ENCODE results near the gene NFIB.

NFIB gene

DNA sequence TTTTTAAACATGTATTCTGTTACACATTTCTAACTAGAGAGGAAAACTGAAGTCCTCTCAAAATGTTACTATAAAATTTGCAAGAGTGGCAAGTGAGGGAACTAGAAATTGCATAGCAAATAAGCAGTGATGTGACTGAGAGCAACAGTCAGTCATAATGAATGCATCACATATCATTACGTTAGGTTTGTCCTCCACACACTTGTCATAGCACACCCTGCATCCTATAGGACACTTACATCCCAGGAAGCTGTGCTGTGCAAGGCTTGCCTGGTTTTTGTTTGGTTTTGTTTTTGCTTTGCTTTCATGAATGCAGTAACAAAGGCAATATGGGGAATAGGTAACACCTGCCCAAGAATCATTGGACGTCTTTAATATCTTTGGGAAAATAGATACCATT, 10.8 kb downstream of the NFIB start:
- DNase-seq: no peak

GRCh38 chr9:14302405-14302804, 11.5 kb downstream of the NFIB start:
- DNase-seq: no peak

DNA sequence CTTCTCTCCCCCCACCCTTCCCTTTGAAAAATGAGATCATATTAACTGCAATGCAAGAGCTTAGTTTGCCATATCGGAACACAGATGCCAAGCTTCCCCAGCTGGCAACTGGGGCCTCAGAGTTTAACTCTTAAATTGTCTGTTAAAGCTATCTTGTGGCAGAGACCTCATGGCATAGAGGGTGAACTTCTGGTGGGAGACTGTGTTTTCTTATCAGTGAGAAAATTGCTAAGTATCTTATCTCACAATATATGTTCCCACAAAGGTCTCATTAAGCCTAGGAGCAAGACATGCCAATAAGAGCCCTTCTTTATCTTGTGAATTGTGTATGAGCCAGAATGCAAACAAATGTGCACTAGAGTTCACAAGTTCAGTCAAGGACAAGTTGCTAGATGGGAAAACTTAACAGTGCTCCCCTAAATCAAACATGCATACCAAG, 12.3 kb downstream of the NFIB start:
- DNase-seq: no peak

- DNase-seq: no peak
These were observed 12.9 kb downstream of the NFIB start for GRCh38 chr9:14301006-14301405.

- DNase-seq: no peak
These were observed 13.4 kb downstream of the NFIB start for GRCh38 chr9:14300588-14300987.

DNA sequence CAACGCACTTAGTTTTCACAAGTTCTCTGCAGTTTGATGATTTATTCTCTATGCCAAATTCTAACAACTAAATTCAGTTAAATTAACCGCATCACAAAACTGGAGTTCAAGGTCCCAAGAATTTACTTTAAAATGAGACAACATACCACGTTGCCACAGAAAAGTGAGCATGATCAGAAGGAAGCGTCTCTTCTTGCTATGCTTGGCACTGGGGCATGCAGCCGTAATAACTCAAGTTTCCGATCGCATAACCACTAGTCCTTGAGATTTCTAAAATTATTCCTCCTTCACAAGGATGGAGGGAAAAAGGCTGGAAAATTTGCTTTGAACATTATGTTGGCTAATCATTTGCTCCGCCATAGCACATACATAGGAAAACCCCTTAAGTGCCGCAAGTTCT, 13.9 kb downstream of the NFIB start:
- DNase-seq: no peak

DNA sequence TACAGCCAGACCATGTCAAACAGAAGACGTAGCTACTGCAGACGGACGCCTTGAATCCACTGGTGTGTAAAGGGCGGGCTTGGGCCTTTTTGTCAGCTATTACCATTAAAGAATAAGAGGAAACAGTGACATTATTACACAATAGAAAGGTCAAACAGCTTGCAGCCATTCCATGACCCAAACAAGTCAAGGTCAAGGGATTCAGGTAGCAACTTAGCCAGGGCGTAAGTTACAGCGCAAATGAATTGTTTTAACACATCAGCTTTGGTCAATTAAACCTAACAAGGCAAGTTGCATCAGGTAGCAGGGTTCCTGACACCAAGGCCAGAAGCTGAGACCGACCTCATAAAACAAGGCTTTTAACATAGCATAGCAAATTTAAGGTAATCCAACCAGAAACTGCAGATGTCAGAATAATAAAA, 15.3 kb downstream of the NFIB start:
- DNase-seq: no peak

DNA sequence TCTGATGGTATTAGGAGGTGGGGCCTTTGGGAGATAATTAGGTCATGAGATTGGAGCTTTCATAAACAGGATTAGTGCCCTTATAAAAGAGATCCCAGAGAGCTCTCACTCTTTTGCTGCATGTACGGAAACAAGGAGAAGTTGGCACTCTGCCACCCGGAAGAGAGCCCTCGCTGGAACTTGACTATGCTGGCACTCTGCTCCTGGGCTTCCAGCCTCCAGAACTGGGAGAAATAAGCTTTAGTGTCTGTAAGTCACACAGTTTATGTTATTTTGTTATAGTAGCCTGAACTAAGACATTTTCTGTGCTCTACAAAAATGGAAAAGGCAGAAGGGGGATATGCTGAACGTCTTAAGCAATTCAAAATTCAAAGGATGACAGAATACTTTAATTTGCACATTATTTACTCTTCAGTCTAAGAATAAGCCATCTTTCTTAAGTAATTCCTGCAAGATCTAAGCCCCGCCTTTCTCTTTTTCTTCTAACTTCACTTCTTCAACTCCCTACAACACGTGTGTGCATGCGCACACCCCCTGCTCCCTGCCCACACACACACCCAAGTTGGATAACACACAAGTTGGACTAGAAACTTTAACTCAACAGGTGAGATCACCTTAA, 17.3 kb downstream of the NFIB start:
- no peak for DNase-seq

GRCh38 chr9:14294659-14295058, 19.3 kb downstream of the NFIB start:
- DNase-seq: no peak

DNA sequence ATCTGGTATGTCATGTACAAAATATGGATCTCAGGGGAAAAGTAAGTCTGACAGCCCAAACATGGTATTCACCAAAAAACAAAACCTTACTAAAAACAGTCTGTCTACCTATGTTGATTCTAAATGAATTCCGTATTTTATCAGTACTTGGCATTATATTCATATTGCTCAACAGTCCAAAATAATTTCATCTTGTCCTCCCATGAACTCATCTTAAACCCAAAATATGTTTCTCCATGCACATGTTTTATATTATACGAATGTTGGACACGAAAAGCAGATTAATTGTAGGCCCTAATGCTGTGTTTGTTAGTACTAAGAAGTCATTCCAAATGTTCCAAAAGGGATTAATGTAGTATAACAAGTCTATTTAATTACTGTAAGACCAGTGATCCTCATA, 20.1 kb downstream of the NFIB start:
- no peak for DNase-seq

DNA sequence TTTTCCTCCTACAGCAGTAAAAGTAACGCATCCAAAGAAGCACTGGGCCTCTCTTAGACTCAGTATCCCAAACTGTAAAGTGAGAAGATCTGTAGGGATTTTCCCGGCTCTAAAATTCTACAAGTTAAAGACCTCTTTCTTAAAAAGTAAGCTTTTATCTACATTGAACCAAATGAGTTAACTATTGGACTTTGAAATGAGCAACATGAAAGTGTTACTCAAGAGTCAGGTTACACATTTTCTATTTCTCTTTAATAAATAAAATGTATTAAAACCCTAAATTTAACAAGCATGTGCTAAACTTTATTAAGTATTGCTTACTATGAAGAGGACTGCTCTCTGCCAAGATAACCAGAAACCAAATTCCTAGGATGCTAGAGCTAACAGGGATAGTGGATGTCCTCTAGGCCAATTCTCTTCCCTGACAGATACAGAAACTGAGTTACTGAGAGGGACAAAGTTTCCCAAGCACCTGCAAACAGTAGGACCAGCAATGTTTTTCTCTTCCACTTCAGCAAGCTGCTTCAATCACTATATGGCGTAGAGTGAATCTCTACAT, 21.7 kb downstream of the NFIB start:
- DNase-seq: no peak

DNA sequence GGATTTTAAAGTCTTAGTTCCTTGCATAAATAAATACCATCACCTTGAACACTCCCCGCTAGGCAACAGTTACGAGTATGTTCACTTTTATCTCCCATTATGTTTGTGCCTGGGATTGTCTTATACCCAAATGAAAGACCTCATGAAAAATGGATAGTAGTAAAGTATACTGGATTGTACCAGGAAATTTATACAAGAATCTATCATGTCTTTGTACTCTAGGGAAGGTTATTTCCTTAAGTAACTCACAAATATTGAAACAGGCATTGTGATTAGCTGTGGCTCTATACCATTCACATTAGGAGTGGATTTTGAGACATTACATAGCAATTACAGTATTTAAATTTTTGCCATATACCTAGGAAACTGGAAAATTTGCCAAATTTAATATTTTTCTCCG, 24.0 kb downstream of the NFIB start:
- DNase-seq: no peak

DNA sequence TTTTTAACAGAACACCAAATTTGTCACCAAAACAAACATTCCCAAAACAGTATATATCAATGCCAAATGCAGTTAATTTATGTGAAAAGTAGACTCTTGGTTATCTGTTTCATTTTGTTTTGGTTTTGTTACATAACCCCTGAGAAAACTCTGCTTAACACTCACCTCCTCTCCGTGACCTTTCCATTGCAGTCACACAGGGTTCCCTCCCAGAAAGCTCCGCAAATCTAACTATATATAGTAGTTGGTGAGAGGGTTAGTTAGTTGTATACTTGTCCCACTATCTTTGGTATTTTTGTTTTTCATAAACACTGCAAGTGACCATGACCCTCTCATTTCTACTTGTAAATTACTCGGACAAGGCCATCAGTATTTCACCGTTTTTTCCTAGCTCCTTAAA, 25.5 kb downstream of the NFIB start:
- no peak for DNase-seq

DNA sequence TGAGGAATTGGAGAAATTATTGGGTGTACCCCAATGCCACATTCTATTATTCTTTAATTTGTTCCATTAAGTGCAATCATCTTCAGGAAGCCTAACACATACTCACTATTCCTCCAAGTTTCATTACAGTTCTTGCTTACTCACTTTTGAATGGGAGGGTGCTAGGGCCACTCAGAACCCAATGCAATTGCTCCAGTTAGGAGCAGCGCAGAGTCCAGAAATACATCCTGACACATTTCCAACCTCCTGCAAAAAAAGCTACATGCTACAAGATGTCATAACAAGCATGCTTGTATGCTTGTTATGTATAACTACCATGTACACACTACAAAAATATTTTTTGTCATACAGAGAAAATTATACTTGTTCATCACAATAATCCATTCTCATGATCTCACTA, 27.8 kb downstream of the NFIB start:
- no peak for DNase-seq

- no peak for DNase-seq
These were observed 30.7 kb downstream of the NFIB start for GRCh38 chr9:14283276-14283675.

GRCh38 chr9:14281876-14282275, 32.1 kb downstream of the NFIB start:
- DNase-seq: no peak

DNA sequence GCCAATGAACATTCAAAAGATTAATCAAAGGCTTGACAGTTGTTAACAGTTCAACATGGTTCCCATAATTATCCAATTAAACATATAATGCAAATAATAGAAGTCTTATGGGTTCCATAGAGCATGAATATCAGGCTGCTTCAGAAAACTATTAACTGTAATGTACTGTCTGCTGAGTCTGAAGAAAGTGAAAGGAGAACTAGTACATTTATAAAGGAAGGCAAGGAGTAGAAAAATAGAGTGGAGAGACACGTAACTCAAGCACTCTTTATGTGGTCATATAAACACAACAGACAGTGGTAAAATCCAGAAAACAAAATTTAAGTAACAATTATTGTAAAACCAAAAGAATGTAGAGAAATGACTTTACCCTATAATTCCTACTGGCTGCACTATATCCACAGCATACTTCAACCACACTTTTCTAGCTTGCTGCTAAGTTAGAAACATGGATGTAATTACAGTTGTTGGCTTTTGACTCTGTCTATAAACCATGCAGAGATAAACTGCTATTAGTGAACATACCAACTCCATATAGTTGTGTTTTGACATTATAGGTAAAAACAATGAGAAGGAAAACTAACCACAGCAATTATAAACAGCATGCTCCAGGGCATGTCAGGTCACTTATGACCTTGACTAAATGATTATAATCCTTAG, 32.7 kb downstream of the NFIB start:
- no peak for DNase-seq

DNA sequence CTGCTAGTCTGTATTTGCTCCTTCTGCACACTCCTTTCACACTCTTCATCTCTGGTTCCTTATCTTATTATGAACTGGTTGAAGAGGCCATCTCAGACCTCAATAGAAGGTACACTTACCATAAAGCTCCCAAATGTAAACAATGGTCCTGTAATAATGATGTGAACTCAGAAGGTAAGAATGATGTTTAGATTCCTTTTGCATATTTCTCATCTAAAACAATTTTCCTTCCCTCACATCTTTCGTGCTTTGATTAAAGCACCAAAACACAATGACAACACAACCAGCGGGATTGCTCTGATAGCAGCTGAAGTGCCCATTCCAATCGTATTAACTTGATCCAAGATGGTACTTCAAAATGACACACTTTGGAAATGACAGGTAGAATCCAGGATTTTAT, 34.3 kb downstream of the NFIB start:
- DNase-seq: no peak

DNA sequence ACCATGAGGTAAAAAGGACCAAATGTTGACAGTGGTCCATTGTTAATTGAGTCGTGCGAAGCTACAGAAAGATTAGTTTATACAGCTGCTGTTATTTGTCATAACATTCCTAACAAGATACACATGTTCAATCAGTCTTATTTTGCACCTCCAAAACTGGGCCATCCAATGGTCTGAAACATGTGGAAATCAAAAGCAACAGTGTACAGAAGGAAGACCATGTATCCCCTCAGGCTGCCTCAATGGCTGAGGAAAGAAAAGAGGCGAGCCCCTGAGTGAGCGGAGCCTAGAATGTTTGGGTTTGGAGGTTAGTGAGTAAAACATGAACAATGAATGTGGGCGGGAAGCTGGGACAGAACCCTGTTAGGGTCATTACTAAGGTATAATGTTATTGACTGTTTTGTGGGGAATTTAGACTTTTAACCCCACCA, 35.6 kb downstream of the NFIB start:
- DNase-seq: no peak

DNA sequence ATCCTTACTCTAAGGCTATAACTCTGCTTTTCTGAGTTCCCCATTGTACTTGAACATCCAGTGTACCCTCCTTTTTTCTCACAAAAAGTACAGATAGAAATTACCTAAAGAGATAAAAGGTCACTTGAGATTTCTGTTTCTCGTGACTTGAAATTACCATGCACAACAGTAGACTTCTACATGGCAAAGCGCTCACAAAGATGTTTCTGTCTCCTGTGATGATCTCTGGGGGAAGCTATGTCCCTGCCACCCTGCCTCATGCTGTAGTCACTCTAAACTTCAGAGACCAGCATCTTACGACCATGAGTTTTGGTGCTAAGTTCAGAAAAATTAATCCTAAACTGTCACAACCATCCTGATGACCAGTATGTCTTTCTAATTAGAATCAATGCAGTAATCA, 36.2 kb downstream of the NFIB start:
- DNase-seq: no peak

DNA sequence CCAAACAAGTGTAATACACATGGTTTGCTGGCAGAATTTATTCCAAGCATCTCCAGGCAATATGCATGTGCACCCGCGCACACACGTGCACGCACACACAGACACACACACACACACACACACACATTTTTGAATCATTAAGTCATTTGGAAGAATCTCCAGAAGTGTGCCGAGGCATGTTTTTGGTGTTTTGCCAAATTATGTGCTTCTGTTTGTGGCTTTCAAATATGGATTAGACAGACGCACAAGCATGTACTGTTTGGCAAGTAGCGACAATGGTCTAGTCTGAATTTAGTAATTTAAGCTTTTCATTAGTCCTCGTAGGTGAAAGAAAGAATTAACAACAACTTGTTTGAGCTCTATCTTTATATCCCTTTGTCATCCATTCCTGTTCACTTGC, 36.7 kb downstream of the NFIB start:
- no peak for DNase-seq

DNA sequence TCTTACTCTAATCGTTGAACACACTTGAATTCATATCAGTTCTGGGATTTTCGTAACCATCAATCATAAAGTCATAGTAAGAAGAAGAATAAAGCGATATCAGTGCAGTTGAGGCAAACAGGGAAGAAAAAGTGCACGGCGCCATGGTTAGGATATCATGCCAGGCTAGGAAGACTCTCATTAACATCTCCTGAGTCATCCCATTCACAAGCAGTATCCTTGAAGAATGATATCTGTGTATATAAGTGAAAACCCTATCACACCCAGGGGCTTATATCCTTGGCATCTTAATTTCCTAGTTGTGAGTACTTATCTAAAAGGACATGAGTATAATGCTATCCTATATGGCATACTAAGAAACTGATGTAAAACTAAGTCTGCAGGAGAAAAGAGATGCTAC, 38.6 kb downstream of the NFIB start:
- DNase-seq: no peak

DNA sequence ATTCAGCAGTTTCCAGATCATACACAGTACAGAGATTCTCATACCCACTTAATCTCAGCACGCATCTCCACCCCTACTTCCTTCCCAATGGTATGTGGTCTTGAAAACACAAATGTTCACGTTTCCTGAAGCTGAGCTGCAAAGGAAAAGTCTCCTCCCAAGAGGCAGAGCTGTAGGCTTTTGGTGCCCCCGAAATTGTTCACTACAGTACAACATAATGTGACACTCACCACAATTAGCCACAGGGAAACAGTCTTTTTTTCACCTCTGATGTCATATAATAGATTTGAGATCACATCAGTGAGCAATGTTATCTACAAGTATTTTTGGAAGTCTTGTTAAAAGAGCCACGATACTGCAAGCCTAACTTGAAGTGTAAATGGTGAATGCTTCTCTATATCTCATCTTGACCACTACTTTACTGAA, 40.2 kb downstream of the NFIB start:
- DNase-seq: no peak

DNA sequence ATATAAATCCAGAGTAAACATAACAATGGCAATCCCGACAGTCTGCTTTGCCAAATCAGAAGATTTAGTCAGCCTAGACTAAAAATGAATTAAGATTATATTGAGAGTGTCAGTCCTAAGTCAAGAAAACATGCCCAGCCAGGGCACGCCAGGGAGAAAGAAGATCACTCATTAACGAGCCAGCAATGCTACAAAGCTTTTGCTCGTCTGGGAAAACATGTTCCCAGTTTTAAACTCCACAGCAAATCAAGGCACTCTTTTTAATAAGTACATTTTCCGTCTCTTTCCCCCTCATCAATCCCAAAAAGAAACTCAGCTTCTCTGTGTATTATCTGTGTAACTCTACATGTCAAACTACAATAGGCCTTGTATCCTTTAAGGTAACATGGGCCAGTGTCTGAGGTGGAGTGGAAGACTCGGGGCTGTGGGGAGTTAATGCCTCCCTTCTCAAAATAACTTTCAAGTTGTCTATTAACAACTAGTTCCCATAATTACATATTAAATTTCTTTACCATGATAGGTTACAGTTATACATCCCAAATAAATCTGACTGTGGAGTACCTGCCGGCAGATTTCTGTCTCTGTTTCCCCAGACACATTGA, 40.9 kb downstream of the NFIB start:
- DNase-seq: no peak
